ENCODE measurements around the gene SYMPK. TPM values are rescaled to one million over a fixed set of nuclear protein-coding genes. Genes with fewer than 3 reads are reported as not detected.
"Not testable (repeated sequence)": the region's sequence is repeated elsewhere in the genome, so short reads cannot be mapped to it uniquely, and the experiment has no call there.

SYMPK gene
- total RNA-seq, 2 experiments from 2014 or later = 84.4 to 118 TPM

- TF ChIP-seq EZH2phosphoT487 (IDR thresholded peaks at IDR 0.05; ENCODE audit: borderline replicate concordance, low read depth, low read length) (no peak), CTCF (conservative IDR thresholded peaks at IDR 0.05; ENCODE audit: low read length) (no peak)
- CTCF ChIA-PET (ENCODE audit: unreplicated experiment) = no interaction called here
These were observed 7.9 kb upstream of the SYMPK start for GRCh38 chr19:45870798-45871197.

GRCh38 chr19:45867241-45867640, 4.3 kb upstream of the SYMPK start:
- ChIA-PET CTCF (ENCODE audit: unreplicated experiment) (interaction anchor here (0.6 kb wide), 1 partner anchor 28 kb away, joined by 3 read pairs; no protein-coding TSS in a partner anchor), POLR2A (interaction anchor here (0.7 kb wide), 1 partner anchor 15 kb away, joined by 3 read pairs; no protein-coding TSS in a partner anchor)
- H3K4me3 ChIP-seq (ENCODE audit: low read depth, low read length, poor library complexity, severe bottlenecking); H3K4me1 ChIP-seq (ENCODE audit: insufficient read depth, low read length, poor library complexity, severe bottlenecking); DNase-seq (ENCODE audit: low spot score); H3K36me3 ChIP-seq (ENCODE audit: insufficient read depth, low read length); H4K20me1 ChIP-seq (ENCODE audit: insufficient read depth, low read length); H3K27ac ChIP-seq (ENCODE audit: low read depth, low read length, poor library complexity, severe bottlenecking); intact Hi-C loops (cut with micrococcal nuclease; ENCODE audit: unreplicated experiment); H3K9me3 ChIP-seq (ENCODE audit: low read length); H2AFZ ChIP-seq (ENCODE audit: low read length); H3K79me2 ChIP-seq (ENCODE audit: insufficient read depth, low read depth, low read length); H3K4me2 ChIP-seq (ENCODE audit: low read length); BruUV-seq (replicated peaks); H3K9me2 ChIP-seq (ENCODE audit: insufficient read depth, low read length): not testable (repeated sequence)

More at GRCh38 chr19:45870798-45871197, 7.9 kb upstream of the SYMPK start:
- Histone ChIP-seq H3K36me3 (ENCODE audit: insufficient read depth, low read length) (no peaks in the 10 kb centered on the region), H3K4me2 (ENCODE audit: low read length) (no peak overlapping the region), H3K79me2 (ENCODE audit: insufficient read depth, low read depth, low read length) (no peaks in the 10 kb centered on the region), H3K4me1 (ENCODE audit: insufficient read depth, low read length, poor library complexity, severe bottlenecking) (no peaks in the 10 kb centered on the region), H3K27ac (ENCODE audit: low read depth, low read length, poor library complexity, severe bottlenecking) (no peak overlapping the region), H3K4me3 (ENCODE audit: low read depth, low read length, poor library complexity, severe bottlenecking) (no peak overlapping the region), H2AFZ (ENCODE audit: low read length) (no peak overlapping the region), H4K20me1 (ENCODE audit: insufficient read depth, low read length) (no peaks in the 10 kb centered on the region), H3K9me3 (ENCODE audit: low read length) (no peaks in the 10 kb centered on the region), H3K9me2 (ENCODE audit: insufficient read depth, low read length) (no peaks in the 10 kb centered on the region)
- POLR2A ChIA-PET = no interaction called here
- intact Hi-C loops (cut with micrococcal nuclease; ENCODE audit: unreplicated experiment) = no loop called here
- BruUV-seq (replicated peaks) = no TSS peak
- DNase-seq (ENCODE audit: low spot score) = no peak

- no peak overlapping the region for H3K4me2 ChIP-seq (ENCODE audit: low read length)
- no peaks in the 10 kb centered on the region for H3K9me2 ChIP-seq (ENCODE audit: insufficient read depth, low read length)
- H3K79me2 ChIP-seq (ENCODE audit: insufficient read depth, low read depth, low read length) = peaks cover 8% of the 10 kb centered on the region
- no peak overlapping the region for H3K4me3 ChIP-seq (ENCODE audit: low read depth, low read length, poor library complexity, severe bottlenecking)
- BruUV-seq (replicated peaks) = no TSS peak
- H2AFZ ChIP-seq (ENCODE audit: low read length) = no peak overlapping the region
- ChIA-PET POLR2A (no interaction called here), CTCF (ENCODE audit: unreplicated experiment) (no interaction called here)
- TF ChIP-seq EZH2phosphoT487 (IDR thresholded peaks at IDR 0.05; ENCODE audit: borderline replicate concordance, low read depth, low read length) (no peak), CTCF (conservative IDR thresholded peaks at IDR 0.05; ENCODE audit: low read length) (no peak)
- no peaks in the 10 kb centered on the region for H4K20me1 ChIP-seq (ENCODE audit: insufficient read depth, low read length)
- H3K36me3 ChIP-seq (ENCODE audit: insufficient read depth, low read length) = no peaks in the 10 kb centered on the region
- DNase-seq (ENCODE audit: low spot score) = no peak
- intact Hi-C loops (cut with micrococcal nuclease; ENCODE audit: unreplicated experiment) = no loop called here
- no peak overlapping the region for H3K27ac ChIP-seq (ENCODE audit: low read depth, low read length, poor library complexity, severe bottlenecking)
- H3K9me3 ChIP-seq (ENCODE audit: low read length) = no peaks in the 10 kb centered on the region
- peaks cover 9% of the 10 kb centered on the region for H3K4me1 ChIP-seq (ENCODE audit: insufficient read depth, low read length, poor library complexity, severe bottlenecking)
These were observed 3.6 kb upstream of the SYMPK start for GRCh38 chr19:45866400-45867176.

Data from OCI-LY7 (cell line).